GM04504 (cell line): Measurements from ENCODE around the gene WNK3.

Experiments used
- DNase-seq: peaks from one replicate; pipeline ENCODE4 v3.0.0-alpha.2; 2012; ENCODE audit warnings: low read depth

The WNK3 gene

GRCh38 chrX:54238588-54238987 lies 119.3 kb downstream of the WNK3 start:
- no peak for DNase-seq

- no peak for DNase-seq
These were observed 120.8 kb downstream of the WNK3 start for GRCh38 chrX:54237014-54237413.

GRCh38 chrX:54230435-54231148 lies 127.3 kb downstream of the WNK3 start:
- DNase-seq, result no peak

GRCh38 chrX:54223581-54223980 lies 134.3 kb downstream of the WNK3 start:
- no peak for DNase-seq

- DNase-seq, result no peak
These were observed 144.2 kb downstream of the WNK3 start for GRCh38 chrX:54213603-54214002.

- no peak for DNase-seq
These were observed 149.3 kb downstream of the WNK3 start for GRCh38 chrX:54208531-54208930.

GRCh38 chrX:54198262-54198661 lies 159.6 kb downstream of the WNK3 start:
- no peak for DNase-seq

GRCh38 chrX:54194982-54195588 lies 162.8 kb downstream of the WNK3 start:
- DNase-seq, result no peak

- no peak for DNase-seq
These were observed 164.6 kb downstream of the WNK3 start for GRCh38 chrX:54193085-54193821.

GRCh38 chrX:54184474-54184873 lies 173.4 kb downstream of the WNK3 start:
- no peak for DNase-seq

- peak; percentile 36 for DNase-seq
These were observed 174.8 kb downstream of the WNK3 start, which contains the start of gene FAM120C for GRCh38 chrX:54182864-54183613. FAM120C (minus strand) TSS chrX:54183254; CDS start chrX:54183198, 56 bp downstream.

GRCh38 chrX:54182194-54182863 lies 175.5 kb downstream of the WNK3 start:
- no peak for DNase-seq

- no peak for DNase-seq
These were observed 176.5 kb downstream of the WNK3 start for GRCh38 chrX:54181202-54181953.

- DNase-seq, result no peak
These were observed 177.4 kb downstream of the WNK3 start for GRCh38 chrX:54180403-54180802.

GRCh38 chrX:54178100-54178940 lies 179.5 kb downstream of the WNK3 start:
- DNase-seq, result no peak

- no peak for DNase-seq
These were observed 180.5 kb downstream of the WNK3 start for GRCh38 chrX:54177306-54177705.

GRCh38 chrX:54173791-54174190 lies 184.1 kb downstream of the WNK3 start:
- no peak for DNase-seq

GRCh38 chrX:54172455-54172854 lies 185.4 kb downstream of the WNK3 start:
- no peak for DNase-seq

- peak; percentile 39 for DNase-seq
These were observed 186.2 kb downstream of the WNK3 start for GRCh38 chrX:54171527-54172250.
